Epidermal melanocyte (primary cell): ENCODE measurements around the gene SEC22C.
"Not testable (repeated sequence)": the region's sequence is repeated elsewhere in the genome, so short reads cannot be mapped to it uniquely, and the experiment has no call there.

Source experiments
- DNase-seq: peaks from one replicate; pipeline ENCODE4 v3.0.0; 2011; ENCODE audit warnings: low spot score; ENCODE audit not compliant: insufficient read length

The SEC22C gene

GRCh38 chr3:42581400-42581708 lies 413 bp downstream of the SEC22C start:
- no peak for DNase-seq

- not testable (repeated sequence) for DNase-seq
Measured at GRCh38 chr3:42579346-42579745, 2.4 kb downstream of the SEC22C start.

GRCh38 chr3:42578054-42578453 lies 3.7 kb downstream of the SEC22C start:
- DNase-seq, result no peak

GRCh38 chr3:42575137-42575741 lies 6.5 kb downstream of the SEC22C start:
- no peak for DNase-seq

GRCh38 chr3:42572278-42572677 lies 9.5 kb downstream of the SEC22C start:
- no peak for DNase-seq

GRCh38 chr3:42569593-42570142 lies 12.1 kb downstream of the SEC22C start:
- no peak for DNase-seq

GRCh38 chr3:42562047-42562907 lies 19.5 kb downstream of the SEC22C start:
- no peak for DNase-seq

GRCh38 chr3:42557854-42558253 lies 23.9 kb downstream of the SEC22C start:
- no peak for DNase-seq

GRCh38 chr3:42556817-42557216 lies 24.9 kb downstream of the SEC22C start:
- not testable (repeated sequence) for DNase-seq

GRCh38 chr3:42556089-42556632 lies 25.6 kb downstream of the SEC22C start:
- no peak for DNase-seq

- DNase-seq, result no peak
Measured at GRCh38 chr3:42552830-42553229, 28.9 kb downstream of the SEC22C start.

GRCh38 chr3:42550250-42550649 lies 31.5 kb downstream of the SEC22C start:
- DNase-seq, result no peak

GRCh38 chr3:42549131-42549530 lies 32.6 kb downstream of the SEC22C start:
- DNase-seq, result no peak

- DNase-seq, result no peak
Measured at GRCh38 chr3:42547401-42547945, 34.3 kb downstream of the SEC22C start.

- no peak for DNase-seq
Measured at GRCh38 chr3:42546691-42547213, 35.0 kb downstream of the SEC22C start.

- DNase-seq, result no peak
Measured at GRCh38 chr3:42545284-42545900, 36.4 kb downstream of the SEC22C start.

- no peak for DNase-seq
Measured at GRCh38 chr3:42544492-42545283, 37.1 kb downstream of the SEC22C start.

- no peak for DNase-seq
Measured at GRCh38 chr3:42541079-42541478, 40.7 kb downstream of the SEC22C start.

- no peak for DNase-seq
Measured at GRCh38 chr3:42539871-42540714, 41.7 kb downstream of the SEC22C start.

GRCh38 chr3:42537350-42537749 lies 44.4 kb downstream of the SEC22C start:
- no peak for DNase-seq
